Fibroblast of pulmonary artery (primary cell): ENCODE data around the gene SYNGR2.
A peak's percentile ranks its signal among the peaks of the same experiment; 100 is the strongest.

ENCODE experiments used
- DNase-seq: peaks from one replicate; pipeline ENCODE4 v3.0.0-alpha.2; 2010; ENCODE audit warnings: low read depth
- H3K4me3 ChIP-seq: replicated peaks from 2 replicates; pipeline ENCODE4 v1.5.1; 2011; ENCODE audit warnings: low read depth, mild to moderate bottlenecking, control low read depth, low read length, moderate library complexity
- TF ChIP-seq, protein P1 (sequence below): IDR thresholded peaks from 2 replicates; pipeline ENCODE4 v1.5.1; 2011; ENCODE audit warnings: mild to moderate bottlenecking, control low read depth, low read length, inconsistent platforms; ENCODE audit errors: missing control alignments

SYNGR2 gene

GRCh38 chr17:78210111-78210510, 41.7 kb downstream of the SYNGR2 start:
- TF ChIP-seq, protein P1, sequence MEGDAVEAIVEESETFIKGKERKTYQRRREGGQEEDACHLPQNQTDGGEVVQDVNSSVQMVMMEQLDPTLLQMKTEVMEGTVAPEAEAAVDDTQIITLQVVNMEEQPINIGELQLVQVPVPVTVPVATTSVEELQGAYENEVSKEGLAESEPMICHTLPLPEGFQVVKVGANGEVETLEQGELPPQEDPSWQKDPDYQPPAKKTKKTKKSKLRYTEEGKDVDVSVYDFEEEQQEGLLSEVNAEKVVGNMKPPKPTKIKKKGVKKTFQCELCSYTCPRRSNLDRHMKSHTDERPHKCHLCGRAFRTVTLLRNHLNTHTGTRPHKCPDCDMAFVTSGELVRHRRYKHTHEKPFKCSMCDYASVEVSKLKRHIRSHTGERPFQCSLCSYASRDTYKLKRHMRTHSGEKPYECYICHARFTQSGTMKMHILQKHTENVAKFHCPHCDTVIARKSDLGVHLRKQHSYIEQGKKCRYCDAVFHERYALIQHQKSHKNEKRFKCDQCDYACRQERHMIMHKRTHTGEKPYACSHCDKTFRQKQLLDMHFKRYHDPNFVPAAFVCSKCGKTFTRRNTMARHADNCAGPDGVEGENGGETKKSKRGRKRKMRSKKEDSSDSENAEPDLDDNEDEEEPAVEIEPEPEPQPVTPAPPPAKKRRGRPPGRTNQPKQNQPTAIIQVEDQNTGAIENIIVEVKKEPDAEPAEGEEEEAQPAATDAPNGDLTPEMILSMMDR: no peak
- H3K4me3 ChIP-seq: no peak overlapping the region
- no peak for DNase-seq

DNA sequence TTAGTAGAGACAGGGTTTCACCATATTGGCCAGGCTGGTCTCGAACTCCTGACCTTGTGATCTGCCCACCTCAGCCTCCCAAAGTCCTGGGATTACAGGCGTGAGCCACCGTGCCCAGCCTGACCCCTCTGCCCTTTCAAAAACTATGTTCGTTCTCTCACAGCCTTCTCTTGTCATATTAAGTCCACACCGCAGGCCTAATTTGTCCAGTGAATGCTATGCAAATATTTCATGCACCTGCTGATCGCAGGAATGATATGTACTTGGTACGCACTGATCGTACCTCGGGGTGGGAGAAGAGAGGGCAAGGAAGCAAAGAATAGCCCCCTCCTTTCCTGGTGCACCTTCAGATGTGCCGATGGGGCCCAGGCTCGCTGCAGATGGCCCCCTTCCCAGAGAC, 42.7 kb downstream of the SYNGR2 start:
- H3K4me3 ChIP-seq: no peak overlapping the region
- TF ChIP-seq, protein P1: no peak
- no peak for DNase-seq

DNA sequence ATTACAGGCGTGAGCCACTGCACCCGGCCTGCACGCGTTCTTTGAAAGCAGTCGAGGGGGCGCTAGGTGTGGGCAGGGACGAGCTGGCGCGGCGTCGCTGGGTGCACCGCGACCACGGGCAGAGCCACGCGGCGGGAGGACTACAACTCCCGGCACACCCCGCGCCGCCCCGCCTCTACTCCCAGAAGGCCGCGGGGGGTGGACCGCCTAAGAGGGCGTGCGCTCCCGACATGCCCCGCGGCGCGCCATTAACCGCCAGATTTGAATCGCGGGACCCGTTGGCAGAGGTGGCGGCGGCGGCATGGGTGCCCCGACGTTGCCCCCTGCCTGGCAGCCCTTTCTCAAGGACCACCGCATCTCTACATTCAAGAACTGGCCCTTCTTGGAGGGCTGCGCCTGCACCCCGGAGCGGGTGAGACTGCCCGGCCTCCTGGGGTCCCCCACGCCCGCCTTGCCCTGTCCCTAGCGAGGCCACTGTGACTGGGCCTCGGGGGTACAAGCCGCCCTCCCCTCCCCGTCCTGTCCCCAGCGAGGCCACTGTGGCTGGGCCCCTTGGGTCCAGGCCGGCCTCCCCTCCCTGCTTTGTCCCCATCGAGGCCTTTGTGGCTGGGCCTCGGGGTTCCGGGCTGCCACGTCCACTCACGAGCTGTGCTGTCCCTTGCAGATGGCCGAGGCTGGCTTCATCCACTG, 45.8 kb downstream of the SYNGR2 start, which contains the start of gene BIRC5:
BIRC5 (plus strand) TSS at position 238 of the 690 bp plus-strand sequence; CDS start at position 302, 64 bp downstream.
- TF ChIP-seq, protein P1: no peak
- peak; percentile 84 for DNase-seq
- peak within 1 kb of the TSS; percentile 74 for H3K4me3 ChIP-seq

- H3K4me3 ChIP-seq: peak overlapping the region; percentile 74
- TF ChIP-seq, protein P1: no peak
- no peak for DNase-seq
Observed at GRCh38 chr17:78214706-78215061, 46.3 kb downstream of the SYNGR2 start.

DNA sequence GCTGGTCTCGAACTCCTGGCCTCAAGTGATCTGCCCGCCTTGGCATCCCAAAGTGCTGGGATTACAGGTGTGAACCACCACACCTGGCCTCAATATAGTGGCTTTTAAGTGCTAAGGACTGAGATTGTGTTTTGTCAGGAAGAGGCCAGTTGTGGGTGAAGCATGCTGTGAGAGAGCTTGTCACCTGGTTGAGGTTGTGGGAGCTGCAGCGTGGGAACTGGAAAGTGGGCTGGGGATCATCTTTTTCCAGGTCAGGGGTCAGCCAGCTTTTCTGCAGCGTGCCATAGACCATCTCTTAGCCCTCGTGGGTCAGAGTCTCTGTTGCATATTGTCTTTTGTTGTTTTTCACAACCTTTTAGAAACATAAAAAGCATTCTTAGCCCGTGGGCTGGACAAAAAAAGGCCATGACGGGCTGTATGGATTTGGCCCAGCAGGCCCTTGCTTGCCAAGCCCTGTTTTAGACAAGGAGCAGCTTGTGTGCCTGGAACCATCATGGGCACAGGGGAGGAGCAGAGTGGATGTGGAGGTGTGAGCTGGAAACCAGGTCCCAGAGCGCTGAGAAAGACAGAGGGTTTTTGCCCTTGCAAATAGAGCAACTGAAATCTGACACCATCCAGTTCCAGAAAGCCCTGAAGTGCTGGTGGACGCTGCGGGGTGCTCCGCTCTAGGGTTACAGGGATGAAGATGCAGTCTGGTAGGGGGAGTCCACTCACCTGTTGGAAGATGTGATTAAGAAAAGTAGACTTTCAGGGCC, 51.2 kb downstream of the SYNGR2 start:
- TF ChIP-seq, protein P1: no peak
- no peak for DNase-seq
- no peak overlapping the region for H3K4me3 ChIP-seq
